Loucy (cell line): ENCODE data around the gene NHS.

Experiments used
- CTCF ChIP-seq: fragments of 200-600 bp; sonication (generic); conservative IDR thresholded peaks from 2 replicates; pipeline ENCODE4 v1.5.1; 2014; ENCODE audit warnings: mild to moderate bottlenecking, antibody characterized with exemption, low read length
- EZH2phosphoT487 ChIP-seq: fragments of 200-600 bp; IDR thresholded peaks from 2 replicates; pipeline ENCODE4 v1.6.1; 2018; ENCODE audit warnings: antibody characterized with exemption, mild to moderate bottlenecking, moderate library complexity, borderline replicate concordance

- TF ChIP-seq CTCF (no peak), EZH2phosphoT487 (no peak)
Observed at GRCh38 chrX:17655211-17656034, 280.4 kb downstream of the NHS start.
